Gastroesophageal sphincter (tissue), 4 donors: ENCODE measurements around the gene MDH2. TPM values are rescaled to one million over a fixed set of nuclear protein-coding genes. Genes with fewer than 3 reads are reported as not detected.
A peak's percentile ranks its signal among the peaks of the same experiment; 100 is the strongest.
"Not testable (repeated sequence)": the region's sequence is repeated elsewhere in the genome, so short reads cannot be mapped to it uniquely, and the experiment has no call there.

Experiments
- ATAC-seq: fragments of 150-250 bp; one replicate; pipeline ENCODE4 v1.9.1; 2016; ENCODE audit warnings: mild to moderate bottlenecking, moderate library complexity
- H3K27ac ChIP-seq, 4 donors: fragments of 200-600 bp; sonication (generic) in 3 of 4; 1 replicate in 3 of 4; 2 replicates in 1 of 4; pipeline ENCODE4 v1.5.1; 2016 to 2019
- H3K27me3 ChIP-seq: fragments of 200-600 bp; sonication (generic); one replicate; pipeline ENCODE4 v1.5.1; 2019
- H3K36me3 ChIP-seq, 2 donors: fragments of 200-600 bp; sonication (generic); one replicate each; pipeline ENCODE4 v1.5.1; 2019; ENCODE audit warnings: control low read depth in 1 of 2
- H3K4me1 ChIP-seq, 3 donors: fragments of 200-600 bp; sonication (generic); 1 replicate in 2 of 3; 2 replicates in 1 of 3; pipeline ENCODE4 v1.5.1; 2016 to 2019; ENCODE audit warnings: control low read depth in 2 of 3
- H3K4me3 ChIP-seq, 2 donors: fragments of 200-600 bp; sonication (generic); one replicate each; pipeline ENCODE4 v1.5.1; 2019; ENCODE audit warnings: mild to moderate bottlenecking in 1 of 2, moderate library complexity in 1 of 2
- H3K9me3 ChIP-seq, 3 donors: fragments of 200-600 bp; sonication (generic); one replicate each; pipeline ENCODE4 v1.5.1; 2017 to 2019; ENCODE audit warnings: control low read depth in 2 of 3
- EP300 ChIP-seq: sonication (generic); formaldehyde crosslinking; IDR thresholded peaks from one replicate; pipeline ENCODE4 v1.6.1; 2017; ENCODE audit warnings: antibody characterized with exemption, mild to moderate bottlenecking
- POLR2A ChIP-seq, 2 donors: fragments of 450-650 bp; IDR thresholded peaks; one replicate each; pipeline ENCODE4 v1.6.1; 2017; ENCODE audit warnings: antibody characterized with exemption in 2 of 2, mild to moderate bottlenecking in 2 of 2, moderate library complexity in 1 of 2
- POLR2AphosphoS5 ChIP-seq: sonication (generic); formaldehyde crosslinking; IDR thresholded peaks from one replicate; pipeline ENCODE4 v1.6.1; 2017; ENCODE audit warnings: antibody characterized with exemption
- WGBS, 2 donors: methylation state at CpG; one replicate each; pipeline ENCODE4 v1.1.5; 2018; ENCODE audit warnings: low coverage in 1 of 2; 5-methylcytosine and 5-hydroxymethylcytosine counted together
- small RNA-seq, 4 donors: library from RNA; depleted of rRNA; stranded (forward); fragments of <200 nt; gene quantifications; one replicate each; pipeline ENCODE3, GENCODE V24; 2016
- total RNA-seq, 4 donors: library from RNA; depleted of rRNA; stranded (reverse); fragments of >200 nt; gene quantifications; one replicate each; pipeline ENCODE4 v1.1.0, GENCODE V29; 2016
- TF ChIP-seq, protein P1 (sequence below), 4 experiments: fragments of 200-600 bp in 2 of 4; fragments of 450-650 bp in 2 of 4; sonication (generic) in 1 of 4; IDR thresholded peaks; one replicate each; pipeline ENCODE4 v1.5.1; 2017 to 2019; ENCODE audit warnings: antibody characterized with exemption in 4 of 4, mild to moderate bottlenecking in 2 of 4, moderate library complexity in 2 of 4

Gene MDH2
- total RNA-seq, 4 donors from 2014 or later, result 62.7 to 120 (median 71.0) TPM

DNA sequence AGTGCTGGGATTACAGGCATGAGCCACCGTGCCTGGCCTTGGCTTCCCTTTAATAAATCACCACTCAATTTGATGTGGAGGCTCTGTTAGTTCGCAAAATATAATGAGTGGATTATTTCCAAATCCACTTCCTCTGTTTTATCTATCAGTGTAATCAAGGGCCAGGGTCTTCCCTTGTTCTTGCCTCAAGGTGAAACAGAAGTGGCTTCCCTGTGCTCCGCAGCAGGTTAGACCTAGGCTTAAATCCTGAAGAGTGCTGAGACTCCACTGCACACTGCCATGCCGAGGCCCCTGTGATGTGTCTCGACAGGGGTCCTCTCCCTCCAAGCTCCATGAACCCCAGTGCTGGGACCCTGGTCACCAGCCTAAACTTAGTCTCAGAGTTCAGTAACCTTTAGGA lies 59.0 kb downstream of the MDH2 start:
- no peak for ATAC-seq
- no peaks in the 10 kb centered on the region for H3K4me1 ChIP-seq
- H3K27me3 ChIP-seq, result no peaks in the 10 kb centered on the region
- TF ChIP-seq, protein P1, sequence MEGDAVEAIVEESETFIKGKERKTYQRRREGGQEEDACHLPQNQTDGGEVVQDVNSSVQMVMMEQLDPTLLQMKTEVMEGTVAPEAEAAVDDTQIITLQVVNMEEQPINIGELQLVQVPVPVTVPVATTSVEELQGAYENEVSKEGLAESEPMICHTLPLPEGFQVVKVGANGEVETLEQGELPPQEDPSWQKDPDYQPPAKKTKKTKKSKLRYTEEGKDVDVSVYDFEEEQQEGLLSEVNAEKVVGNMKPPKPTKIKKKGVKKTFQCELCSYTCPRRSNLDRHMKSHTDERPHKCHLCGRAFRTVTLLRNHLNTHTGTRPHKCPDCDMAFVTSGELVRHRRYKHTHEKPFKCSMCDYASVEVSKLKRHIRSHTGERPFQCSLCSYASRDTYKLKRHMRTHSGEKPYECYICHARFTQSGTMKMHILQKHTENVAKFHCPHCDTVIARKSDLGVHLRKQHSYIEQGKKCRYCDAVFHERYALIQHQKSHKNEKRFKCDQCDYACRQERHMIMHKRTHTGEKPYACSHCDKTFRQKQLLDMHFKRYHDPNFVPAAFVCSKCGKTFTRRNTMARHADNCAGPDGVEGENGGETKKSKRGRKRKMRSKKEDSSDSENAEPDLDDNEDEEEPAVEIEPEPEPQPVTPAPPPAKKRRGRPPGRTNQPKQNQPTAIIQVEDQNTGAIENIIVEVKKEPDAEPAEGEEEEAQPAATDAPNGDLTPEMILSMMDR (IDR thresholded peaks at IDR 0.05), result no peak
- TF ChIP-seq POLR2AphosphoS5 (no peak), POLR2A (IDR thresholded peaks at IDR 0.05) (no peak), EP300 (no peak)
- WGBS, 2 donors, result 75 to 79% methylated on average over 4 to 5 of the region's 5 CpGs
- H3K9me3 ChIP-seq, result no peaks in the 10 kb centered on the region
- H3K27ac ChIP-seq, result no peak overlapping the region
- H3K36me3 ChIP-seq, result no peaks in the 10 kb centered on the region
- no peak overlapping the region for H3K4me3 ChIP-seq

DNA sequence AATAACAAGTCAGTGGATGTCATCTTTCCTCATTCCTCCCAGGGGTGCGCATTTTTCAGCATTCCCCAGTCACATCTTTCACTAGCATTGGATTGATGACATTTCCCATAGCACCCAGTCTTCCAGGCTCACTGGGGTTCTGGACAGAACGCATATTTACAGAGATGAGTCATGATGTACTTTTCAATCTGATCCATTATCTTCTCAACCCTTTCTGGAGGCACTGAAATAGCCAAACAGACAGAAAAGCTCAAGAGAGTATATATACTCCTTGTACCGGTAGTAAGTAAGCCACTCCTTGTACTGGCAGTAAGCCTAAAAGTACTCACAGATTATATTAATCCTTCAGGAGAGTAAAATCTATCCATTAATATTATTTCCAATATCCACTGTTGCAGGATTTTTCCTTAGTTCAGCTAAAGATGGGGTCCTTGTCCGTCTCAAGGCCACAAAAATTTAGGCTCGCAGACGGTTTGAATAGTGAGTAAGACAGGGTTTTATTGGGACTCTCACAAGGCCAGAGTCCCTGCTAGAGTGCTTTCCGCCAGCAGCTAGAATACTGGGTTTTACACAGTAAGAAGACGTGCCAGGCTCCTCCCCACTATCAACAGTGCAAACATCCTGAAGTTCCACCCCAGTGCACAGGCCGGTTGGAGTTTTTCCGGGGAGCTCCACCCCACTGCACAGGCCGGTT lies 60.8 kb downstream of the MDH2 start:
- H3K27me3 ChIP-seq, result no peaks in the 10 kb centered on the region
- no peak overlapping the region for H3K4me3 ChIP-seq
- H3K4me1 ChIP-seq, result no peaks in the 10 kb centered on the region
- ATAC-seq, result no peak
- no peaks in the 10 kb centered on the region for H3K9me3 ChIP-seq
- no peaks in the 10 kb centered on the region for H3K36me3 ChIP-seq
- WGBS, 2 donors, result 48 to 63% methylated on average over 8 to 11 of the region's 11 CpGs
- H3K27ac ChIP-seq, result peak overlapping the region in 1 of 4 donors; percentile 20
- TF ChIP-seq POLR2A (IDR thresholded peaks at IDR 0.05), result no peak
- TF ChIP-seq POLR2AphosphoS5, result no peak
- TF ChIP-seq EP300, result no peak
- TF ChIP-seq, protein P1 (IDR thresholded peaks at IDR 0.05), result no peak

DNA sequence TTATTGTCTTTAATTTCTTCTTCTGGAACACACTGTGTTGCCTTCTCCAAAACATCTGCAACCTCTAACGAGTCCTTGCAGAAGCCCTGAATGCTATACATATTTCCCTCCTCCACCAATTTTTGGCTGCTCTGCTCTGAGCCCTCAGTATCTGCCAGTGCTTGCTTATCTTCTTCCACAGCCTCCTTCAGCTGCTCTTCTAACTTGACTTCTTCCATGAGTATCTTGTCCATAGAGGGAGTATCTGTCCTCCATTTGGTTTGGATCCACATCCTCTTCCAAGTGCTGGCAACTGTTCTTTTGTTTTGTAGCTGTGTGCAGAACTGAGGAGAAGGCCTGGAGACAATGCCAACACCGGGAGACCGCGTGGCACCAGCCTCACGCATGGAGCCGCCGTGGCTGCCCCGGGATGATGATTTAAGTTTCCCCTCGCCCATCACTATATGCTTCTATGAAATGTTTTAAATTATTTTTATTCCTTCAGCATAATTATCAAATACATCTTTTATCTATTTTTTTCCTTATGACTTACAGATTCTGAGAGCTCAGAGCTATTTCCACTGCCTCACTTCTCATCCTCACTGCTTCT lies 65.2 kb downstream of the MDH2 start:
- H3K9me3 ChIP-seq, H3K27ac ChIP-seq, H3K4me3 ChIP-seq, H3K27me3 ChIP-seq, H3K36me3 ChIP-seq, H3K4me1 ChIP-seq, ATAC-seq: not testable (repeated sequence)
- WGBS, 2 donors, result 89 to 93% methylated on average over 9 of the region's 9 CpGs

DNA sequence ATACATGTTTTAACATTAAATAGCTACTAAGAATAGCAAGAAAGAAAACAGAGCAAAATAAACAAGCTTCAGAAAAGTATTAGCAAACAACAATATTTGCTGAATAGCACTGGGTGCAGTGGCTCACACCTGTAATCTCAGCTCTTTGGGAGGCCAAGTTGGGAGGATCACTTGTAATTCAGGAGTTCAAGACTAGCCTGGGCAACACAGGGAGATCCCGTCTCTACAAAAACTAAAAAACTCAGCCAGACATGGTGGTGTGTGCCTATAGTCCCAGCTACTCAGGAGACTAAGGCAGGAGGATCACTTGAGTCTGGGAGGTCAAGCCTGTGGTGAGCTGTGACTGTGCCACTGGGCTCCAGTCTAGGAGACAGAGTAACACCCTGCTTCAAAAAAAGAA lies 66.8 kb downstream of the MDH2 start:
- H3K9me3 ChIP-seq, H3K27me3 ChIP-seq, H3K36me3 ChIP-seq, H3K4me3 ChIP-seq, ATAC-seq, H3K4me1 ChIP-seq, H3K27ac ChIP-seq: not testable (repeated sequence)
- WGBS, 2 donors, result no CpG with 5 or more reads among the region's 1 CpG

Small RNAs within 50 kb of the gene (small RNA-seq; reads per million reads assigned to genes)
- gene RNU6-863P, result 0 reads per million in 4 donors

Other genes with a start within 250 kb of the MDH2 start
- under 1 TPM in 1 of 4 donors, not detected in 3; 0.94 TPM for gene CCL24, start 234.3 kb upstream of the MDH2 start, total RNA-seq
- 10 to 100 TPM; 21.6 to 30.2 (median 25.6) TPM for gene RHBDD2, start 169.1 kb upstream of the MDH2 start, total RNA-seq
- 10 to 100 TPM; 31.5 to 54.3 (median 47.7) TPM for gene POR, start 133.0 kb upstream of the MDH2 start, total RNA-seq
- gene TMEM120A, start 53.5 kb upstream of the MDH2 start, total RNA-seq, result 10 to 100 TPM in 3 of 4 donors, 1 to 10 TPM in 1; 6.2 to 32.4 (median 29.0) TPM
- 10 to 100 TPM in 2 of 4 donors, 1 to 10 TPM in 2; 8.7 to 18.1 (median 12.5) TPM for gene STYXL1, start 106 bp upstream of the MDH2 start, total RNA-seq
- gene SRRM3, start 153.8 kb downstream of the MDH2 start, total RNA-seq, result 1 to 10 TPM; 1.6 to 4.1 (median 2.8) TPM